PC-9 (cell line): Measurements from ENCODE around the gene INPP5F. TPM values are rescaled to one million over a fixed set of nuclear protein-coding genes. Genes with fewer than 3 reads are reported as not detected.

Experiments used
- BruUV-seq: library from RNA; stranded (reverse); fragments of 400-500 nt; replicated peaks from 2 replicates; lab custom pipeline; 2021; lab: Mats Ljungman, UMichigan
- CTCF ChIA-PET: fragments of 300-600 bp; sonication (Branson Sonifier 250); formaldehyde crosslinking; loops from one replicate; lab custom pipeline; 2022; ENCODE audit warnings: antibody characterized with exemption; lab: Charles Lee
- POLR2A ChIA-PET: fragments of 300-600 bp; sonication (Branson Sonifier 250); formaldehyde crosslinking; loops from one replicate; lab custom pipeline; 2022; ENCODE audit warnings: antibody characterized with exemption; ENCODE audit not compliant: unreplicated experiment; lab: Charles Lee
- DNase-seq, 2 experiments: peaks; one replicate each; pipeline versions ENCODE4 v3.0.0 to v3.0.0-alpha.2; 2015 to 2022; ENCODE audit warnings: mixed read lengths in 1 of 2
- H2AFZ ChIP-seq: fragments of 200-600 bp; sonication (generic); 2 replicates; pipeline ENCODE4 v1.8.1; 2017; ENCODE audit warnings: antibody characterized with exemption
- H3F3A ChIP-seq: fragments of 200-600 bp; sonication (generic); 2 replicates; pipeline ENCODE4 v1.8.1; 2017; ENCODE audit warnings: antibody characterized with exemption, mild to moderate bottlenecking, low read depth; ENCODE audit not compliant: insufficient read depth
- H3K27ac ChIP-seq: fragments of 200-600 bp; sonication (generic); 2 replicates; pipeline ENCODE4 v1.6.1; 2016; ENCODE audit warnings: mixed run types
- H3K27me3 ChIP-seq: fragments of 200-600 bp; sonication (generic); 2 replicates; pipeline ENCODE4 v1.6.1; 2016; ENCODE audit warnings: low read depth, mixed run types; ENCODE audit not compliant: insufficient read depth
- H3K36me3 ChIP-seq: fragments of 200-600 bp; sonication (generic); 2 replicates; pipeline ENCODE4 v1.6.1; 2016; ENCODE audit warnings: low read depth, mixed run types
- H3K4me1 ChIP-seq: fragments of 200-600 bp; sonication (generic); replicated peaks from 2 replicates; pipeline ENCODE4 v1.6.1; 2016; ENCODE audit warnings: mixed run types; ENCODE audit not compliant: insufficient read depth
- H3K4me2 ChIP-seq: fragments of 200-600 bp; sonication (generic); 2 replicates; pipeline ENCODE4 v1.6.1; 2017; ENCODE audit warnings: mixed run types
- H3K4me3 ChIP-seq: fragments of 200-600 bp; sonication (generic); 2 replicates; pipeline ENCODE4 v1.6.1; 2016; ENCODE audit warnings: mixed run types
- H3K79me2 ChIP-seq: fragments of 200-600 bp; sonication (generic); 2 replicates; pipeline ENCODE4 v1.6.1; 2017; ENCODE audit warnings: low read depth, mixed run types
- H3K9me2 ChIP-seq: fragments of 200-600 bp; sonication (generic); 2 replicates; pipeline ENCODE4 v1.8.1; 2017; ENCODE audit warnings: mild to moderate bottlenecking; ENCODE audit not compliant: insufficient read depth
- H3K9me3 ChIP-seq: fragments of 200-600 bp; sonication (generic); 2 replicates; pipeline ENCODE4 v1.8.1; 2016; ENCODE audit warnings: low read depth; ENCODE audit not compliant: insufficient read depth
- H4K20me1 ChIP-seq: fragments of 200-600 bp; sonication (generic); 2 replicates; pipeline ENCODE4 v1.8.1; 2017; ENCODE audit not compliant: insufficient read depth
- EZH2 ChIP-seq: fragments of 200-600 bp; sonication (generic); IDR thresholded peaks from 2 replicates; pipeline ENCODE4 v1.8.0; 2017; ENCODE audit warnings: antibody characterized with exemption, low read depth
- intact Hi-C: fragments of 100-400 bp; cut with micrococcal nuclease; formaldehyde crosslinking; loops from one replicate; pipeline ENCODE4 v1.10.0; 2022; ENCODE audit not compliant: unreplicated experiment
- total RNA-seq: library from RNA; stranded (reverse); gene quantifications from 2 replicates; pipeline ENCODE4 v1.2.3, GENCODE V29; 2021
- TF ChIP-seq, protein P1 (sequence below): fragments of 200-600 bp; sonication (generic); conservative IDR thresholded peaks from 2 replicates; pipeline ENCODE4 v1.6.1; 2017; ENCODE audit warnings: mixed run types, antibody characterized with exemption, mild to moderate bottlenecking, moderate library complexity

Gene INPP5F
- total RNA-seq, 1 experiment from 2014 or later = 11.4 TPM

DNA sequence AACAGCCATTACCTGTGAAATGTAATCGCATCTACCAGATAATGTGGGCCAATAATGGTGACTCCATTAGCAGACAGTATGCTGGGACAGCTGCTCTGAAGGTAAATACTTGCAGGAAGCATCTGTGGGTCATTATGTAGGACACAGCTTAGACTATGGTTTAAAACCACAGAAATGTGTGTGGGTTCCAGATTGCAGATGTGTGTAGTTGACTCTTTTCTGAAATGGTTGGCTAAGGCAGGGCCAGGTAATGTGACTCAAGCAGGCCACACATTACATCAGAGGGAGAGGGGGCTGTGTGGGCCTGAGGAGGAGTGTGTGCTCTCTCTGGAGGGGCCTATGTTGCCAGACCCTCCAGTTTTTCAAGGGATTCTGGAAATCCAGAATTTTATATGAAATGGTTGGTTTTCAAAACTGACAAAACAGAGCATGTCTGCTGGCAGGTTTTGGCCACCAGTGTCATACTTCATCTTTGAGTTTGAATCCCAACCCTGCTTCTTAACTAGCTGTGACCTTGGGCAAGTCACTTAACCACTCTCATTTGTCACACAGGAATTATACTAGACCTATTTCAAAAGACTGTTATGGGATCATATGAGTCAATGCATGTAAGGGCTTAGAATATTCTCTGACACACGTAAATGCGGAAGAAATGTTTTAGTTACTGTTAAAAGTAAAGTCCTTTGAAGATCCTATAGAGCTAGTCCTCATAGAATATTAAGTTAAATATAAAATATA lies 82.3 kb downstream of the INPP5F start:
- Histone ChIP-seq H3K4me3 (no peak overlapping the region), H3K4me2 (no peak overlapping the region), H3K36me3 (no peaks in the 10 kb centered on the region), H3K79me2 (no peaks in the 10 kb centered on the region), H2AFZ (no peak overlapping the region), H3K4me1 (no peaks in the 10 kb centered on the region), H3K27ac (no peak overlapping the region), H3K27me3 (no peaks in the 10 kb centered on the region), H3K9me2 (no peaks in the 10 kb centered on the region), H3F3A (no peaks in the 10 kb centered on the region), H4K20me1 (no peaks in the 10 kb centered on the region), H3K9me3 (no peaks in the 10 kb centered on the region)
- intact Hi-C loops = no loop called here
- DNase-seq = no peak
- TF ChIP-seq, protein P1, sequence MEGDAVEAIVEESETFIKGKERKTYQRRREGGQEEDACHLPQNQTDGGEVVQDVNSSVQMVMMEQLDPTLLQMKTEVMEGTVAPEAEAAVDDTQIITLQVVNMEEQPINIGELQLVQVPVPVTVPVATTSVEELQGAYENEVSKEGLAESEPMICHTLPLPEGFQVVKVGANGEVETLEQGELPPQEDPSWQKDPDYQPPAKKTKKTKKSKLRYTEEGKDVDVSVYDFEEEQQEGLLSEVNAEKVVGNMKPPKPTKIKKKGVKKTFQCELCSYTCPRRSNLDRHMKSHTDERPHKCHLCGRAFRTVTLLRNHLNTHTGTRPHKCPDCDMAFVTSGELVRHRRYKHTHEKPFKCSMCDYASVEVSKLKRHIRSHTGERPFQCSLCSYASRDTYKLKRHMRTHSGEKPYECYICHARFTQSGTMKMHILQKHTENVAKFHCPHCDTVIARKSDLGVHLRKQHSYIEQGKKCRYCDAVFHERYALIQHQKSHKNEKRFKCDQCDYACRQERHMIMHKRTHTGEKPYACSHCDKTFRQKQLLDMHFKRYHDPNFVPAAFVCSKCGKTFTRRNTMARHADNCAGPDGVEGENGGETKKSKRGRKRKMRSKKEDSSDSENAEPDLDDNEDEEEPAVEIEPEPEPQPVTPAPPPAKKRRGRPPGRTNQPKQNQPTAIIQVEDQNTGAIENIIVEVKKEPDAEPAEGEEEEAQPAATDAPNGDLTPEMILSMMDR = no peak
- no peak for TF ChIP-seq EZH2
- no TSS peak for BruUV-seq
- CTCF ChIA-PET = no interaction called here
- POLR2A ChIA-PET = no interaction called here

DNA sequence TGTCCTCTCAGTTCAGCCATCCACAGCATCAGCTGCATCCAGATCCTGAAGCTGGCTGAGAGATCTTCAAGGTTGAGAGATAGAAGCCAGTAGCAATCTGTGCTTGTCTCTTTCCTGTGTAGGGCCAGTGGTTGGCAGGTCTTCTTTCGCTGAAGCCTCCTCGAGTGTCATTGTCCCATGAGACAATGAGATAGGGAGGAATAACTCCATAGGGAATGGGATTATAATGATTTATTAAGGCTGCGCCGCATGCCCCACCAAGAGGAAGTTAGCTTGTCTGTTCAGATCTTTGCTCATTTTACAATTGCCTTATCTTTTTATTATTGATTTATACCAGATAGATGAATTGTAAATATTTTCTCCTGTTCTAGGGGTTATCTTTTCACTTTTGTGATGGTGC lies 85.3 kb downstream of the INPP5F start:
- H3K4me1 ChIP-seq = no peaks in the 10 kb centered on the region
- no peak for DNase-seq
- CTCF ChIA-PET = no interaction called here
- no peak overlapping the region for H2AFZ ChIP-seq
- H3F3A ChIP-seq = no peaks in the 10 kb centered on the region
- no peaks in the 10 kb centered on the region for H3K36me3 ChIP-seq
- TF ChIP-seq, protein P1 = no peak
- TF ChIP-seq EZH2 = no peak
- H3K4me3 ChIP-seq = no peak overlapping the region
- H3K9me3 ChIP-seq = no peaks in the 10 kb centered on the region
- BruUV-seq = no TSS peak
- H3K27ac ChIP-seq = no peak overlapping the region
- intact Hi-C loops = no loop called here
- no peak overlapping the region for H3K4me2 ChIP-seq
- H3K79me2 ChIP-seq = no peaks in the 10 kb centered on the region
- POLR2A ChIA-PET = no interaction called here
- no peaks in the 10 kb centered on the region for H4K20me1 ChIP-seq
- no peaks in the 10 kb centered on the region for H3K9me2 ChIP-seq
- no peaks in the 10 kb centered on the region for H3K27me3 ChIP-seq

DNA sequence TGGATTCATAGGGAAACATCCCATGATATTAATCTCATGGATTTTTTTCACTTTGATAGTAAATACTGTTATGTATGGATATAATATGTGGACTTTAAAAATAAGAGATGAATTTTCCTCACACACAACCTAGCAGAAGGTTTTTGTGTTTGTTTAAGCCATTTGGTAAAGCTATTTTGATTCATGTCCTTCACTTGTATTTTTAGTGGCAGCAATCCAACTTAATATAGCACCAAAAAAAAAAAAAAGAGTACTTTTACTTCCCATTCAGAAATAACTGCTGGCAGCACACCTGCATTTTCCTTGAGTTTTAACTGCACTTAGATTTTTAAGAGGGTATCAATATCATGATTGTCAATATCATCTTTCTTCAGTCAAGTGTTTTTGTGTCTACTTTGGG lies 86.8 kb downstream of the INPP5F start:
- Histone ChIP-seq H3K4me2 (no peak overlapping the region), H3F3A (no peaks in the 10 kb centered on the region), H3K9me2 (no peaks in the 10 kb centered on the region), H2AFZ (no peak overlapping the region), H3K9me3 (no peaks in the 10 kb centered on the region), H3K4me3 (no peak overlapping the region), H3K4me1 (no peaks in the 10 kb centered on the region), H3K36me3 (no peaks in the 10 kb centered on the region), H3K27ac (no peak overlapping the region), H3K27me3 (no peaks in the 10 kb centered on the region), H4K20me1 (no peaks in the 10 kb centered on the region), H3K79me2 (no peaks in the 10 kb centered on the region)
- ChIA-PET POLR2A (no interaction called here), CTCF (no interaction called here)
- TF ChIP-seq, protein P1 = no peak
- TF ChIP-seq EZH2 = no peak
- no TSS peak for BruUV-seq
- intact Hi-C loops = no loop called here
- DNase-seq = no peak
